ENCODE data around the gene SLC25A21.

- no peak for TF ChIP-seq CTCF (IDR thresholded peaks at IDR 0.05)
- no peak for TF ChIP-seq POLR2A (IDR thresholded peaks at IDR 0.05)
- TF ChIP-seq EP300 (IDR thresholded peaks at IDR 0.05), result no peak
These were observed 344.5 kb downstream of the SLC25A21 start for GRCh38 chr14:36827861-36828260.

Data from suprapubic skin (tissue), 3 donors.